Tibial nerve (tissue), 4 donors: ENCODE measurements around the gene CD37.

Experiments used
- CTCF ChIP-seq, 5 experiments: fragments of 200-600 bp in 3 of 5; fragments of 450-650 bp in 2 of 5; sonication (generic) in 3 of 5; IDR thresholded peaks; one replicate each; pipeline ENCODE4 v1.5.1; 2016 to 2019; ENCODE audit warnings: antibody characterized with exemption in 5 of 5, mild to moderate bottlenecking in 3 of 5, moderate library complexity in 2 of 5
- EP300 ChIP-seq, 2 donors: sonication (generic); formaldehyde crosslinking; IDR thresholded peaks; one replicate each; pipeline ENCODE4 v1.6.1; 2017; ENCODE audit warnings: antibody characterized with exemption in 2 of 2, mild to moderate bottlenecking in 1 of 2
- POLR2A ChIP-seq, 2 donors: fragments of 450-650 bp; IDR thresholded peaks; one replicate each; pipeline ENCODE4 v1.6.1; 2017; ENCODE audit warnings: antibody characterized with exemption in 2 of 2, mild to moderate bottlenecking in 2 of 2, moderate library complexity in 2 of 2

GRCh38 chr19:49333811-49334288, 1.4 kb upstream of the CD37 start:
- TF ChIP-seq CTCF (IDR thresholded peaks at IDR 0.05) = no peak
- no peak for TF ChIP-seq POLR2A (IDR thresholded peaks at IDR 0.05)
- TF ChIP-seq EP300 (IDR thresholded peaks at IDR 0.05) = no peak
